GM19452 (cell line): ENCODE measurements around the gene RIIAD1.

ENCODE experiments used
- ATAC-seq: cut with Tn5 transposase; IDR thresholded peaks from one replicate; pipeline ENCODE4 v1.9.1; 2021; ENCODE audit not compliant: unreplicated experiment

The RIIAD1 gene

GRCh38 chr1:151710187-151710840, 11.0 kb upstream of the RIIAD1 start:
- ATAC-seq, result no peak

GRCh38 chr1:151711044-151711800, 10.1 kb upstream of the RIIAD1 start:
- ATAC-seq, result no peak

DNA sequence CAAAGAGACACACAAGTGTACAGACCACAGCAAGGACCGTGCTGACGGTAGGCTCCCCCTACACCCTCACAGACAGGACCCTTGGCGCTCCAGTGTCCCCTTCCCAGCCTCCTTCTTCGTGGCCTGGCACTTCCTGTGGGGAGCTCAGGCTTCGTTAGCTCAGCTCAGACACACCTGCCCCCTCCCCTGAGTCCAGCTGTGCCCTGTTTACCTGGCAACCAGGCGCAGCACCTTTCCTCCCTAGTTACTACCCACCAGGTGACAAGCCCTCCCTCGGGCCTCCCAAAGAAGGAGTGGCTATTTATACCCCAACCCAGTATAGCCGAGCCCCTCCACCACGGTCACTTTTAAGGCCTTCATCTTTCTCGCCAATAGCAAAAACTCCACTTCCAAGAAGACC, 9.4 kb upstream of the RIIAD1 start:
- ATAC-seq, result no peak

- no peak for ATAC-seq
Observed at GRCh38 chr1:151713044-151713443, 8.3 kb upstream of the RIIAD1 start.

DNA sequence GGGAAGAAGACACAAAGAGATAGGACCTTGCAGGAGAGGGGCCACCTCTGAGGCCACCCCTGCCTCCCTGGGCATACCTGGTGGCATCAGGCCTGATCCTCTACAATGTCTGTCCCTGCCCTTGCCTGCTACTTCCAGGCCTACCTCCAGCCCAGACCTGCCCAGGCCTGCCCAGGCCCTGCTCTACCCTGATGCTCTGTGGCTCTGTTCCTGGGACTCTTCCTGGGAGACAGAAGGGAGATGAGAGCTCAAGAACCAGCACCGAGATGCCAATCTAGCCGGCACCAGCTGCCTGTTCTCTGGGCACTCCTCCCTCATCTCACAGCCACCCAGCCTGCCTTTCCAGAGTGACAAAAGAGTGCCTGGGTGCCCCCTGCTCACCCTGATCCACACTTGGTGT, 7.4 kb upstream of the RIIAD1 start:
- no peak for ATAC-seq

GRCh38 chr1:151714820-151715725, 6.2 kb upstream of the RIIAD1 start:
- ATAC-seq, result no peak

DNA sequence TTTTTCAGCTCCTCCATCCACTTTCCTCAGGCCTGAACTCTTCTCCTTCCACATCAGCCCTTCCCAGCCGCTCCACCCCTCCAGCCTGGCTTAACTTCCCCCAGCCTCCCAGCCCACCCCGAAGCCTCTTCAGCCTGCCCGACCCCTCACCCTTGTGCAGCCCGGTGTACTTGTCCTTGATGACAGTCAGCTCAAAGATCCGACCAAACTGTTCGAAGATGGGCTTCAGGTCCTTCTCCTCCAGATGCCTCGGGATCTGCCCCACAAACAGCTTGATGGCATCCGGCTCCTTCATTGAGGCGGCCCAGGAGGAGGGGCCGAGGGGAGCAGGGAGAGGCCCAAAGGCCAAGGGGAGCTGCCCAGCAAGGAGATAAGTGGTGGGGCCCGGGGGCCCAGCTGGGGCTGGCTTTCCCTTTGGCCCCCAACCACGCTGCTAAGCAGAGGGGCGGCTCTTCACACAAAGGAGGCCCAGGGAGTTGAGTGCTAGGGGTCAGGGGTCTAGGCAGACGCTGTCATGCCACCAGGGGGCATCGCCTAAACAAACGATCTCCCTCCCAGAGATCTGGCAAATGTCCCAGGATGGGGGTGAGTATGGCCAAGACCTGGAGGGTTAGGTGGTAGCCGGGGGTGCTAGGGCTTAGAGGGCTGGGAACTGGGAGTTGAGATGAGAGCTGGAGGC, 5.5 kb upstream of the RIIAD1 start:
- no peak for ATAC-seq

DNA sequence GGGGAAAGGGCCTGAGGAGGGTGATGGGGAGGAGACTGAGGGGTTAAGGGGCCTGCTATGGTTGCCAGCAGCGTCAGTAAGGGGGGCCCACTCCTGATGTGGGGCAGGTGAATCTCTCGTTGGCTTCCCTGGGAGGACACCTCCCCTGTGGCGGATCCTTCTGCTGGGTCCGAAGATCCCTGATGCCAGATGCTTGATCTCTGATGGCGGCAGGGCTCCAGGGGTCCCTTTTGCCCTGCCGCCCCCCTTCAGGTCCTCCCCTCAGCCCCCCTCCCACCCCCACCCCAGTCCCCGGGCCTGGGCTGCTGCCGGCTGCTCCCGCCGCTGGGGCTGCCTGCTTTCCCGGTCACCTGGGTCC, 4.9 kb upstream of the RIIAD1 start:
- ATAC-seq, result no peak

DNA sequence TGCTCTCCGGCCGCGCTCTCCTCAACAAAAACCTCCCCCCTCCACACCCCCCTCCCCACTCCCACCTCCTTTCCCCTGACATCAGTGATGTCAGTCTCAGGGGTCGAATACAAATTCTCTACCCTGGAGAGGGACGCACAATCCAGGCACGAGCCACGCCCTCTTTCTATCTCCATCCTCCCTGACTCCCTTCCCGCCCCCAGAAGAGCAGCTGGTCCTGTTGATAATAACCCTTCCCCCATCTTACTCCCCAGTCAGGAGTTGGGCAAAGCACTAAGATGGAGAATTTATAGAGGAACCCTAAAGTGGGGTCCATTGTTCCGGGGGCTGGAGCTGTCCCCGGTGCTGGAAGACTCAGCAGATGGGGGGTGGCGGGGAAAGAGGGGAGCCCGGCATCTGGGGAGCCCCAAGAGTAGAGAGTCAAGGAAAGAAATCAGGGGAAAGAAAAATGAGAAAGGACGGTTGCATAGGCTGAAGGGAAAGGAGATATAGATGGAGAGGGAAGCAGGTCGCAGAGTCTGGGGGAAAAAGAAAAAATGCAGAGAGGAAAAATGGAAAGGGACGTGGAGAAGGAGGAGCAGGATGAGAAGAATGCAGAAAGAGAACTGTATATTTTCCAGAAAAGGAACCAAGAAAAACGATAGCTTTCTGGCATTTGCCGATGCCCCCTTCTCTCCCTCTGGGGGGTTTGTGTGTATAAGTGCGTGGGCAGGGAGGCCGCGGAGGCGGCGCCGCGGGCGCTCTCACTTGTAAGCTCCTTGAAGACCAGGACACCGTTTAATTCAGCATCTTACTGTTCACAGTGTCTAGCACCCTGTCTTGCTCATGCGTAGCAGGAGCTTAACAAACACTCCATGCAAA, 4.3 kb upstream of the RIIAD1 start, which contains the start of gene CELF3:
CELF3 (minus strand) TSS at position 33 of the 861 bp plus-strand sequence. CDS start 783 bp downstream, outside the sequence.
- no peak for ATAC-seq

- ATAC-seq, result no peak
Observed at GRCh38 chr1:151718011-151718431, 3.3 kb upstream of the RIIAD1 start.

GRCh38 chr1:151718666-151719065, 2.7 kb upstream of the RIIAD1 start:
- ATAC-seq, result no peak

DNA sequence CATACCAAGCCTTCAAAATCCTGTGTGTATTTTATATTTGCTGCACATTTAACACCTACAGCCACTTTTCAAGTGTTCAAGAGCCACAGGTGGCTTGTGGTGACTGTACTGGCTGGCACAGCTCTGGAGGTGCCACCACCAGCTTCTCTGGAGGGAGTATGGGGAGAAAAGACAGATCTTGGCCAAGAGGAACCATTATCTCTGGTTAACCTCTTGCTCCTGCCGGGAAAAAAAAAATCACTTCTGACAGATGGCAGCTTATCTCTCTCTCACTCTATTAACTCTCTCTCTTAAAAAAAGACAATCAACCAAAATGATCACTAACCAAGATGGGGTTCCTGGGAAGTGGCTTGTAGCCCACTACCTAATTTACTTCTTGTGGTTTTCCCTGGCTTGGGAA, 1.2 kb upstream of the RIIAD1 start:
- no peak for ATAC-seq

DNA sequence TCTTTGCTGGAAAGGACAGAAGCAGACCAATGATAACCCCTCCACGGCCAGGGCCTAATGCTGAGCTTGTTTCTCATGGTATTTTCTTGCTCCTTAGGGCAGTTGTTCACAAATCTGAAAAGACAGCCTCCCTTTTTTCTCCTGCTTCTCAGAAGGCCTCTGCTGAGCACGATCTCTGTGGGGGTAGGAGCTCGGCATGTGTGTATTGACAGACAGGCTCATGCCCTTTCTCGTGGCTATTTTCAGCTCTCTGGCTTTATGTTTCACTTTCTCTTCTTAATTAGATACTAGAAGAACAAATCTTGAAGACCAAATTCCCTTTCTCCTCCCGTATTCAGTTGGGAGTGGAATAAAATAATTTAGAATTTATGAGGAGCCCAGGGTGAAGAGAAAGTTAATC, 768 bp upstream of the RIIAD1 start:
- no peak for ATAC-seq

GRCh38 chr1:151721788-151722510, 627 bp downstream of the RIIAD1 start:
- no peak for ATAC-seq

DNA sequence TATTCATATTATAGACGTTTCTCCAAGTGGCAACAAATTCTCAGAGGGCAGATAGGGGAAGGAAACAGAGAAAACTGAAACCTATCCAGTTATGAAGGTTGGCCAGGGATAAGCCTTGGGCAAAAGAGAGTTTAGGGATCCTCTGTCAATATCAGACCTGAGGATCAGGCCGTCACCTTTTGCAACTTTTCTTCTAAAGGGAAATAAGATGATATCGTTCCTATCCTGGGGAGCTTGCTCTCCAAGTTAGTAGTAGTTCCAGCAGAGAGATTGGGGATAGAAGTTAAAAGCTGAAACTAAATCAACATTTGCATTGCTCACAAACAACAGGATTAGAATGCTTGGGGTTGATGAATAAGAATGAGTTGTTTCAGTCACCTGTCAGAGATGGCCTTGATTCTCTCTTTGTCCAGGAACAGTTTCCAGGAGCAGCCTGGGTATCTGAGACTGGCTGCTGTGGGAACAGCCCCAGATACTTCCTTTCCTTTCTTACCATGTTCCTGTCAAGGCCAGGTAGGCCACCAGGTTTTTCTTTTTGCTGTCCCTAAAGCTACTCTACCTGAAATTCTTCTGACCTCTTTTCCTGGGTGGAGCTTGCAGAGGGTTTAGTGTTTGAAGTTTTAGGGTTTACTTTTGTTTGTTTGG, 2.5 kb downstream of the RIIAD1 start:
- no peak for ATAC-seq

DNA sequence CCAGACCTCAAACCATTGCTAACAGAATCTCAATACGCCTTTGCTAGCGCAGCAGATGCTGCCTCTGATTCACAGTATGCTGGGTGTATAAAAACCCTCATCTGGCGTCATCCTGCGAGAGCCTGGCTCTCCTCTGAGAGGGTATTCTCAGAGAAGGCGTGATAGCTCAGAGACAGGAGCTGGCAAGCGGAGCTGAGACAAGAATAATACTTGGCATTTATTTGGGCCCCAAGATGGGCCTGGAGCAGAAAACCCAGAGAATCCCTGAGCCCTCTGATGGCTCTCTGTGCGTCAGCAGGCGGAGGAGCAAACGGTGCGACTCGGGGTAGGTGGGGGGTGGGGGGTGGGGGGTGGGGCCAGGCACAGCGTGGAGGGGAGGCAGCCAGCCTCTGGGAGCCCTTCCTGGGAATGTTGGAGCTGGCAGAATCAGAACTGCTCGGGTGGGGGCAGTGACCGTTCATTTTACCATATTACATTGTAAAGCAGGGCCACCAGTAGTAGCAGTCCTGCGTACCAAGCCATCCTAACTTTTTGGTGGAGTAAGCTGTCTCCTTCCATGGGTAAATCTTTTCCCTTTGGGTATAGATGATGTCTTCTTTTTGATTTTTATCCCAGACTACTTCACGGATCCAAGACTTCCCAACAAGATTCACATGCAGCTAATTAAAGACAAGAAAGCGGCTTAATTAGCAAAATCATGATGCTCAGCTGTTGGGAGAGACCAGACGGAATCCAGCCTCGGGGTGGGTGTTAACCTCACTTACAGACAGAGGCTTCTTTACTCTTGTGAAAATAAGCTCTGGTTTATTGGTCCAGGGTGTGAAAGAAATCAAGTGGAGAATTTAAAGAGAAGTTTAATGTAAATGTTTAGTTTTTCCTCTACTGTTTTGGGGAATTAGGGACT, 7.1 kb downstream of the RIIAD1 start:
- ATAC-seq, result no peak

GRCh38 chr1:151729157-151729965, 8.0 kb downstream of the RIIAD1 start:
- ATAC-seq, result no peak
